HL-60 (cell line): ENCODE measurements around the gene PSMD8.

Experiments
- DNase-seq, 2 experiments: peaks; one replicate each; pipeline ENCODE4 v3.0.0-alpha.2; 2010 to 2020; ENCODE audit warnings: low read depth in 1 of 2, low spot score in 1 of 2
- H3K27ac ChIP-seq: fragments of 250-450 bp; sonication (Bioruptor Pico); replicated peaks from 2 replicates; pipeline ENCODE4 v1.5.1; 2020; ENCODE audit warnings: mild to moderate bottlenecking, moderate library complexity
- H3K27me3 ChIP-seq: fragments of 250-450 bp; sonication (Bioruptor Pico); 2 replicates; pipeline ENCODE4 v1.5.1; 2021; ENCODE audit warnings: mild to moderate bottlenecking, moderate library complexity; ENCODE audit not compliant: insufficient read depth, poor library complexity, severe bottlenecking
- H3K4me3 ChIP-seq: replicated peaks from 2 replicates; pipeline ENCODE4 v1.5.1; 2011; ENCODE audit warnings: mild to moderate bottlenecking, control low read depth, low read length; ENCODE audit not compliant: insufficient read depth
- CTCF ChIP-seq: IDR thresholded peaks from one replicate; pipeline ENCODE4 v1.5.1; 2011; ENCODE audit warnings: low read length, control low read depth, inconsistent platforms; ENCODE audit not compliant: insufficient read depth
- GABPA ChIP-seq: IDR thresholded peaks from 2 replicates; pipeline ENCODE4 v1.6.1; 2012; ENCODE audit warnings: low read depth
- POLR2AphosphoS5 ChIP-seq: IDR thresholded peaks from 2 replicates; pipeline ENCODE4 v1.6.1; 2012; ENCODE audit warnings: low read depth
- REST ChIP-seq: IDR thresholded peaks from 2 replicates; pipeline ENCODE4 v1.6.1; 2012; ENCODE audit warnings: low read depth; ENCODE audit not compliant: insufficient replicate concordance
- SPI1 ChIP-seq: IDR thresholded peaks from 2 replicates; pipeline ENCODE4 v1.6.1; 2012; ENCODE audit warnings: low read depth, mild to moderate bottlenecking, borderline replicate concordance

The PSMD8 gene

GRCh38 chr19:38331728-38332127 lies 42.6 kb upstream of the PSMD8 start:
- H3K4me3 ChIP-seq = no peak overlapping the region
- DNase-seq = no peak
- H3K27ac ChIP-seq = no peak overlapping the region
- no peak for TF ChIP-seq CTCF
- no peak for TF ChIP-seq POLR2AphosphoS5
- TF ChIP-seq SPI1 = no peak
- TF ChIP-seq REST = no peak
- TF ChIP-seq GABPA = no peak
- no peaks in the 10 kb centered on the region for H3K27me3 ChIP-seq

GRCh38 chr19:38333245-38333644 lies 41.1 kb upstream of the PSMD8 start:
- H3K27ac ChIP-seq = no peak overlapping the region
- TF ChIP-seq SPI1 = no peak
- no peak for TF ChIP-seq POLR2AphosphoS5
- no peak for TF ChIP-seq GABPA
- TF ChIP-seq CTCF = no peak
- TF ChIP-seq REST = no peak
- H3K4me3 ChIP-seq = no peak overlapping the region
- H3K27me3 ChIP-seq = no peaks in the 10 kb centered on the region
- no peak for DNase-seq

GRCh38 chr19:38335949-38336637 lies 38.3 kb upstream of the PSMD8 start:
- DNase-seq = peak; percentile 90 to 98
- Histone ChIP-seq H3K4me3 (peak overlapping the region; percentile 87), H3K27ac (peak overlapping the region; percentile 84), H3K27me3 (no peaks in the 10 kb centered on the region)
- TF ChIP-seq SPI1 (peak; percentile 40; the same call in 1 of the 2 replicates), GABPA (no peak)

GRCh38 chr19:38336638-38337359 lies 37.6 kb upstream of the PSMD8 start:
- Histone ChIP-seq H3K27me3 (no peaks in the 10 kb centered on the region), H3K4me3 (peak overlapping the region; percentile 87), H3K27ac (peak overlapping the region; percentile 84)
- TF ChIP-seq SPI1 (no peak), REST (no peak), CTCF (no peak), POLR2AphosphoS5 (no peak), GABPA (no peak)
- peak; percentile 95 to 97 for DNase-seq
